H1 (cell line): ENCODE results near the gene RFC3. TPM values are rescaled to one million over a fixed set of nuclear protein-coding genes. Genes with fewer than 3 reads are reported as not detected.

Experiments
- CTBP2 ChIP-seq: IDR thresholded peaks from 2 replicates; pipeline ENCODE4 v1.7.0; 2011; ENCODE audit warnings: borderline replicate concordance, mild to moderate bottlenecking, moderate library complexity, mixed read lengths, low read length; ENCODE audit not compliant: insufficient read depth, insufficient read length
- FOSL1 ChIP-seq: IDR thresholded peaks from 2 replicates; pipeline ENCODE4 v1.6.1; 2011; ENCODE audit warnings: mild to moderate bottlenecking, low read depth, low read length, moderate library complexity; ENCODE audit not compliant: insufficient read depth
- HDAC6 ChIP-seq: IDR thresholded peaks from one replicate; pipeline ENCODE4 v1.7.1; 2012; ENCODE audit warnings: low read depth, mild to moderate bottlenecking, inconsistent platforms, low read length, moderate library complexity
- SIX5 ChIP-seq: IDR thresholded peaks from 2 replicates; pipeline ENCODE4 v1.6.1; 2011; ENCODE audit warnings: mild to moderate bottlenecking, low read depth, low read length
- polyA plus RNA-seq, 7 experiments: library from polyadenylated mRNA; depleted of rRNA in 3 of 7; stranded (reverse) in 5 of 7; unstranded in 2 of 7; fragments of >200 nt in 5 of 7; fragments of 200-250 nt in 2 of 7; gene quantifications; 1 replicate in 5 of 7; 2 replicates in 1 of 7; 4 replicates in 1 of 7; pipeline versions ENCODE4 v1.2.1 to v1.2.3, GENCODE V29; 2011 to 2013; ENCODE audit warnings: missing spikeins in 2 of 7, mixed read lengths in 2 of 7
- total RNA-seq: library from RNA; stranded (reverse); fragmentation: NEBNext Ultra II Directional; extraction: Animal tissue kit (Norgen Biotek cat#: 25700); gene quantifications from 2 replicates; pipeline ENCODE4 v1.2.1, GENCODE V29; 2021

RFC3 gene
- total and polyA plus RNA-seq, 2 of the 8 experiments (the other 6 are each of a cell fraction or from before 2014, with no cell fraction given), result 26.4 to 45.6 TPM

DNA sequence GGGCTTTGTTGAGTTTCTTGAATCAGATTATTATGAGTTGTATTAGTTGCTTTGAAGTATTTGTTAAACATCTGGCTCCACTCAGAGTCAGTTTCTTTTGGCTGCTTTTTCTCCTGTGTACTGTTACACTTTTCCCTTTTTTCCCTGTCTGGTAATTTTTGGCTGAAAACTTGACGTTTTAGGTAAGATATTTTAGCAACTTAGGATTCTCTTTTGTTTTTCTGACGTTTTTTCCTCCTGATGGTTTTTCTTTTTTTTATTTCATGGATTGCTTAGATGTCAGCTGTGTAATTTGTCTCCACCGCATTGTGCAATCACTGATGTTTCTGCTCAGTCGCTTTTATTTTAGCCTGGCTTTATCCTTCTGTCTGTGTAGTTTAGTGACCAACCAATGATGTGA lies 20.7 kb downstream of the RFC3 start (continued):
- no peak for TF ChIP-seq SIX5
- no peak for TF ChIP-seq CTBP2
- TF ChIP-seq FOSL1, result no peak
- TF ChIP-seq HDAC6, result no peak
